ENCODE results near the gene ARFRP1.
A peak's percentile ranks its signal among the peaks of the same experiment; 100 is the strongest.

Gene ARFRP1

DNA sequence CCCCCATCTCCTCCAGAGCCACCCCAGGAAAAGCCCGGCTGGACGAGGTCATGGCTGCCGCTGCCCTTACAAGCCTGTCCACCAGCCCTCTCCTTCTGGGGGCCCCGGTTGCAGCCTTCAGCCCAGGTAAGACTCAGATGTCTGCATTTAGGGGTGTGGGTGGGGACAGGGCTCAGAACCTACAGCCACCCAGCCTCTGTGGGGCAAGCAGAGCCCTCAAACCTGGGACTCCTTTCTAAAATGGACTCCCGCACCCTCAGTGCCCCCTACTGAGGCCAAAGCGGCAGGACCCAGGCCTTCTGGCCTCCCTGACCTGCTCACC, 33.5 kb upstream of the ARFRP1 start:
- TF ChIP-seq JUND (IDR thresholded peaks at IDR 0.05; ENCODE audit: low read depth) = no peak
- no peak for DNase-seq (ENCODE audit: low read depth in 1 of 2, low spot score in 1 of 2)
- in situ Hi-C loops (cut with HindIII; ENCODE audit: low pct_unique_long_range_greater_than_20kb, low sequenced_read_pairs) = no loop called here

DNA sequence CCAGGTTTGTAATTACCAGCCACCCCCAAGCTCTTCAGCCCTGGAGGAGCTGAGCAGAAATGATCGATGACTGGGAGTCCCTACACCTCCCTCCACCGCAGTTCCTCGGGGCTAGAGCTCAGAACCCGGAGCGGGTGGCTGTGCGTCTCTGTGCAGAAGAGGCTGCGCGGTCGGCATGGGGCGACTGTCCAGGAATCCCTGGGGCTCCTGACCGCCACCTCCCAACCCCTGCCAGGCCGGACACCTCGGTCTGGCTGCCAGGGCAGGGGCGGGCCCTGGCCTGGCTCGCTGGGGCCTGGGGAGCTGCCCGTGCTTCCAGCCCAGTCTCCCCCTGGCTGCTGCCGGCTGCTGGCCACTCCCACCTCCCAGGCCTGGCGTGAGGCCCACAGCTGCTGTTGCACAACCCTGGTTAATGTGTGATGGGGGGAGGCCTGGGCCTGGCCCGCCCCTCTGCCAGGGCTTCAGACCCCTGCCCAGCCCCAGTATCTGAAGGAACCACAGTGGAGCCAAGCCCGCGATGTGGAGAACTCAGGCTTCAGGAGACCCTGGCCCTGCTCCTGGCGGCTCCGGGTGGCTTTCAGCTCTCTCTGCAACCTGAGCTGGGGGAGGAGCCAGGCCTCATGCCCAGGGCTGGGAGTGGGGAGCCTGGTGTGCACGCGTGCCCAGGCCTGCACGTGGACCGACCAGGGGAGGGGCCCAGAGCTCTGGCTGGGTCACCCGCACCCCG, 33.0 kb upstream of the ARFRP1 start:
- DNase-seq (ENCODE audit: low read depth in 1 of 2, low spot score in 1 of 2) = peak; percentile 96 to 99
- in situ Hi-C loops (cut with HindIII; ENCODE audit: low pct_unique_long_range_greater_than_20kb, low sequenced_read_pairs) = no loop called here
- no peak for TF ChIP-seq JUND (IDR thresholded peaks at IDR 0.05; ENCODE audit: low read depth)

DNA sequence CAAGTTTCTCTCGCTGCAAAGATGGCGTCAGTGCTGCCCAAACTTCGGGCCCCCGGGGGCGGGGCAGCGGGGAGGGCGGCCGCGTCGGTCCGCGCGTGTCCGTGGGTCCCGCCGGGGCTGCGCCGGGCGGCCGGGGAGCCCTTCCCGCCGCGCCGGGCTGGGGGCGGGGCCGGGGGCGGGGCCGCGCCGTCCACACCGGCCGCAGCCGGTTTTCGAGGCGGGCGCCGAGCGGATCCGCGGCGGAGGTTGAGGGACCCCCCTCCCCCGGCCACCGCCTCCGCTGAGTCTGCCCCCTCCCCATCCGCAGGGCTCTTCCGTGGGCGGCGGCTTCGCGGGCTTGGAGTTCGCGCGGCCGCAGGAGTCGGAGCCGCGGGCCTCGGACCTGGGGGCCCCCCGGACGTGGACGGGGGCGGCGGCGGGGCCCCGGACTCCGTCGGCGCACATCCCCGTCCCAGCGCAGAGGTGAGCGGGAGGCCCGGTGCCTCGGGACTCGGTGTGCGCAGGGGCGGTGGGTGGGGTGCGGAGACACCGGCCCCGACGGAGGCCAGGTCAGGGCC, 32.4 kb upstream of the ARFRP1 start:
- in situ Hi-C loops (cut with HindIII; ENCODE audit: low pct_unique_long_range_greater_than_20kb, low sequenced_read_pairs) = no loop called here
- DNase-seq (ENCODE audit: low read depth in 1 of 2, low spot score in 1 of 2) = peak; percentile 75 to 81
- no peak for TF ChIP-seq JUND (IDR thresholded peaks at IDR 0.05; ENCODE audit: low read depth)

DNA sequence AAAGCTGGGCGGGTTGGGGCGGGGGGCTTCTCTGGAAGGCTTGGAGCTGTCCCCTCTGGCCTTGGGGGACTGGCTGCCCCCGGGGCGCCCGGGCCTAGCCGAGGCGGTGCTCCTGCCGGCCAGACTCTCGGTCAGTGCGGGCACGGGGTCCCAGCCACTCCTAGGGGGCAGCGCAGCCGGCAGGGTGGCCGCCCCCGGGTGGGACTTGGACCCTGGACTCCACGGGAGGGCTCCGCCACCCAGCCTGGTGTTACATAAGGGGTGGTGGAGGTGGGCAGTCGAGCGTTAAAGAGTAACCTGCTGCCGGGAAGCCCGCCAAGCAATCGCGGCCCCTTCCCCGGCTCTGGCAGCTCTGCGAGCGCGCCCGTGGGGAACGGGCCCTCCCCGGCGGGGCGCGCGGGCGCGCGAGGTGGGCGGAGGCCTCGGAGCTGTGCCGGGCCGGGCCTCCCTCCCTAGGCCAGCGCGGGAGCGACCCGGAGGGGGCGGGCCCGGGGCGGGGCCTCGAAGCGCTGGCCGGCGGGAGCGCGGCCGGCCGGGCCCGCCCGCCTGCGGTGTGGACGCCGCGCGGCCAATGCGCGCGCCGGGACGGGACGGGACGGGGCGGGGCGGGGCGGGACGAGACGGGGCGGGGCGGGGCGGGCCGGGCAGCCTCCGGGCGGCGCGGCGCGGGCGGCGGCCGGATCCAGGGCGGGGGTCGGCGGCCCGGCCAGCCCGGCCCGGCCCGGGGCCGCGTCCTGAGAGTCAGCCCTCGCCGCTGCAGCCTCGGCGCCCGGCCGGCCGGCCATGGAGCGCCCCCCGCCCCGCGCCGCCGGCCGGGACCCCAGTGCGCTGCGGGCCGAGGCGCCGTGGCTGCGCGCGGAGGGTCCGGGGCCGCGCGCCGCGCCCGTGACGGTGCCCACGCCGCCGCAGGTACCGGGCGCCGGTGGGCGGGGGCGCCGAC, 31.6 kb upstream of the ARFRP1 start, which contains the start of gene SLC2A4RG:
Gene SLC2A4RG, plus strand, starts transcription at position 647 of the 940 bp plus-strand sequence. Its CDS starts 137 bp downstream, at position 784.
- no peak for TF ChIP-seq JUND (IDR thresholded peaks at IDR 0.05; ENCODE audit: low read depth)
- peak; percentile 93 to 99 for DNase-seq (ENCODE audit: low read depth in 1 of 2, low spot score in 1 of 2)
- in situ Hi-C loops (cut with HindIII; ENCODE audit: low pct_unique_long_range_greater_than_20kb, low sequenced_read_pairs) = no loop called here

DNA sequence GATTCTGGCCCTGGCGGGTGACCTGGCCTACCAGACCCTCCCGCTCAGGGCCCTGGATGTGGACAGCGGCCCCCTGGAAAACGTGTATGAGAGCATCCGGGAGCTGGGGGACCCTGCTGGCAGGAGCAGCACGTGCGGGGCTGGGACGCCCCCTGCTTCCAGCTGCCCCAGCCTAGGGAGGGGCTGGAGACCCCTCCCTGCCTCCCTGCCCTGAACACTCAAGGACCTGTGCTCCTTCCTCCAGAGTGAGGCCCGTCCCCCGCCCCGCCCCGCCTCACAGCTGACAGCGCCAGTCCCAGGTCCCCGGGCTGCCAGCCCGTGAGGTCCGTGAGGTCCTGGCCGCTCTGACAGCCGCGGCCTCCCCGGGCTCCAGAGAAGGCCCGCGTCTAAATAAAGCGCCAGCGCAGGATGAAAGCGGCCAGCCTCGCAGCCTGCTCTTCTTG, 30.9 kb upstream of the ARFRP1 start:
- in situ Hi-C loops (cut with HindIII; ENCODE audit: low pct_unique_long_range_greater_than_20kb, low sequenced_read_pairs) = no loop called here
- no peak for TF ChIP-seq JUND (IDR thresholded peaks at IDR 0.05; ENCODE audit: low read depth)
- no peak for DNase-seq (ENCODE audit: low read depth in 1 of 2, low spot score in 1 of 2)

DNA sequence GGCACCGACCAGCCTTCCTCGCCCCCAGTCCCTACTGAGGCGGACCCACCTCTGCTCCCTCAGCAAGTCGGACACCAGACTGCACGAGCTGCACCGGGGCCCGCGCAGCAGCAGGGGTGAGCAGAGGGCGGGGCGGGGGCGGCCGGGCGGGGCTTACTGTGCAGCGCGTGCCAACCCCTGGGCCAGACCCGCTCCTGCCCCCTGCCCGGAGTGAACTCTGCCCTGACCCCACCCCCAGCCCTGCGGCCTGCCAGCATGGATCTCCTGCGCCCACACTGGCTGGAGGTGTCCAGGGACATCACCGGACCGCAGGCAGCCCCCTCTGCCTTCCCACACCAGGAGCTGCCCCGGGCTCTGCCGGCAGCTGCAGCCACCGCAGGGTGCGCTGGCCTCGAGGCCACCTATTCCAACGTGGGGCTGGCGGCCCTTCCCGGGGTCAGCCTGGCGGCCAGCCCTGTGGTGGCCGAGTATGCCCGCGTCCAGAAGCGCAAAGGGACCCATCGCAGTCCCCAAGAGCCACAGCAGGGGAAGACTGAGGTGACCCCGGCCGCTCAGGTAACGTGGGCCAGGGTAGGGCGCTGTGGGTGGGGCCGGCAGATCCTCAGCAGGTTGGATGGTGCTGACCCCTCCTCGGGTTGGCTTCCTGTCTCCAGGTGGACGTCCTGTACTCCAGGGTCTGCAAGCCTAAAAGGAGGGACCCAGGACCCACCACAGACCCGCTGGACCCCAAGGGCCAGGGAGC, 30.3 kb upstream of the ARFRP1 start:
- DNase-seq (ENCODE audit: low read depth in 1 of 2, low spot score in 1 of 2) = peak in 1 of 2 experiments; percentile 10
- TF ChIP-seq JUND (IDR thresholded peaks at IDR 0.05; ENCODE audit: low read depth) = no peak
- in situ Hi-C loops (cut with HindIII; ENCODE audit: low pct_unique_long_range_greater_than_20kb, low sequenced_read_pairs) = no loop called here

DNA sequence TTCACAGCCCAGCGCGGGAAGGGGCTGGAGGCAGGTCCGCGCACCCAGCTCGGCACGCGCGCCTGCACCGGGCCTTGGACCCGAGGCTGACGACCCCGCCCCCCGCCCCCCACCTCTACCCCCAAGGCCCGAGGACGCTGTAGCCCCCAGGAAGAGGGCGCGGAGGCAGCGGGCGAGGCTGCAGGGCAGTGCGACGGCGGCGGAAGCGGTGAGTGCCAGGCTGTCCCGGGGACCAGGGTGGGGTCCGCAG, 29.8 kb upstream of the ARFRP1 start:
- no peak for TF ChIP-seq JUND (IDR thresholded peaks at IDR 0.05; ENCODE audit: low read depth)
- in situ Hi-C loops (cut with HindIII; ENCODE audit: low pct_unique_long_range_greater_than_20kb, low sequenced_read_pairs) = no loop called here
- DNase-seq (ENCODE audit: low read depth in 1 of 2, low spot score in 1 of 2) = no peak

DNA sequence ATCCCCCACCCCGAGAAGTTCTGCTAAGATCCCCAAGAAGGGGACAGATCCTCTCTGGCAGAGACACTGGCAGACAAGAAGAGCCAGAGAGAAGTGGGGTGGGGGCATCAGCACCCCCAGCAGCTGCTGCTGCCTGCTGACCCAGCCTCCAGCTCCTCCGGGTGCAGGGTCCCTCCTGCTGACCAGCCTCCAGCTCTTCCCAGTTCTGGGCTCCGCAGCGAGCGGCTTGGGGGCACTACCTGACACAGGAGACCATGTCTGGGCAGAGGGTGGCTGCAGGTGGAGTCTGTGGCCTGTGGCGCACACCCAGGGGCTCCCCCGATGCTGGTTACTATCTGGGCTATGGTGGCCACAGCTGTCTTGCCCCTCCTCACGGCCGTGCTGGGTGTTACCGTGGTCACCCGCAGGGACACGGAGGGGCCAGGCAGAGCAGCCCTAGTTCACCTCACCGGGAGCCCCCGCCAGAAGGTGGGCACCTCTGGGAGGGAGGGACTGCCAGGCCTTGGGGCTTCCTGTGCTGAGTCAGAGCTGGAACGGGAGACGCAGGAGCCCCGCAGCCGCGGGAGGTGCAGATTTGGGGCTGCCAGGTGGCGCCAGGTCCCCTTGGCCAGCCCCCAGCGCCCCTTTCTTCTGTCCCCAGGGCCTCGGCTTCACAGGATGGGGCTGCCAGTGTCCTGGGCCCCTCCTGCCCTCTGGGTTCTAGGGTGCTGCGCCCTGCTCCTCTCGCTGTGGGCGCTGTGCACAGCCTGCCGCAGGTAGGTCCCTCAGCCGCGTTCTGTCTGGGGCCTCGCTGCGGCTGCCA, 29.3 kb upstream of the ARFRP1 start:
- in situ Hi-C loops (cut with HindIII; ENCODE audit: low pct_unique_long_range_greater_than_20kb, low sequenced_read_pairs) = no loop called here
- no peak for TF ChIP-seq JUND (IDR thresholded peaks at IDR 0.05; ENCODE audit: low read depth)
- DNase-seq (ENCODE audit: low read depth in 1 of 2, low spot score in 1 of 2) = peak in 1 of 2 experiments; percentile 23

DNA sequence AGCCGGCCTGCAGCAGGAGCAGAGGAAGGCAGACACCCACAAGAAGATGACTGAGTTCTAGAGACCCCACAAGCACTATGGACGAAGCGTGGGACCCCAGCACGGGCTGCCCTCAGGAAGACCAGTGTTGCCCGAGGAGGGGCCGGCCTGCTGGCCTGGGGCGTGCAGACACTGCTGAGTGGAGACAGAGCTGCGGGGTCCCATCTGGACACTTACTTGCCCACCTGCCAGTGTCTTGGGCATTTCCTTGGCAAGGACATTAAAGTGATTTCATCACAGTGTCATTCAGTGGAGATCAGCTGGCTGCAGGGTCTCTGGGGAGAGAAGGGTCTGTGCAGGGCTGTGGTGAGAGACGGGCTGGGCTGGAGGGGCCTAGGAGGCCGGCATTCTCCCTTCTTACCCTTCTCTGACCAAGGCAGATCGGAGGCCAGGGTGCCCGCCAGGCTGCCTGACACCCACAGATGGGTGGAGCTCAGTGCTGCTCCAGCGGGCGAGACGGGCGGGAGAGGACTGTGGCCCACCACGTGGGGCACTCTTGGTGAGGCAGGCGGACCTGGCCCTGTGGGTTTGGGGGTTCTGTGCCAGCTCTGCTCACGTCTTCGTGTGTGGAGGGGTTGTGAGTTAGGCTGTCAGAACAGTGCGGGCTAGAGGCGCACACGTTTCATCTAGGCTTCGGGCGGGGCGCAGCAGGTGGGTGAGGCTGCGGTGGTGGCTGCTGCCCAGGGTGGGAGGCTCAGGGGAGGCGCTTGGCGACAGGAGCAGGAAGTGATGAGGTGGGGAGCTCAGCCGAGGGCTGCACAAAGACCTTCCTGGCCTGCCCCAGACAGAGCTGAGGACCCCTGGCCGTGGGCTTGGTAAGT, 28.3 kb upstream of the ARFRP1 start, which contains the start of gene LIME1:
Gene LIME1, plus strand, starts transcription at position 806 of the 860 bp plus-strand sequence. CDS start 886 bp downstream, outside the sequence.
- DNase-seq (ENCODE audit: low read depth in 1 of 2, low spot score in 1 of 2) = peak in 1 of 2 experiments; percentile 27
- in situ Hi-C loops (cut with HindIII; ENCODE audit: low pct_unique_long_range_greater_than_20kb, low sequenced_read_pairs) = no loop called here
- TF ChIP-seq JUND (IDR thresholded peaks at IDR 0.05; ENCODE audit: low read depth) = no peak

DNA sequence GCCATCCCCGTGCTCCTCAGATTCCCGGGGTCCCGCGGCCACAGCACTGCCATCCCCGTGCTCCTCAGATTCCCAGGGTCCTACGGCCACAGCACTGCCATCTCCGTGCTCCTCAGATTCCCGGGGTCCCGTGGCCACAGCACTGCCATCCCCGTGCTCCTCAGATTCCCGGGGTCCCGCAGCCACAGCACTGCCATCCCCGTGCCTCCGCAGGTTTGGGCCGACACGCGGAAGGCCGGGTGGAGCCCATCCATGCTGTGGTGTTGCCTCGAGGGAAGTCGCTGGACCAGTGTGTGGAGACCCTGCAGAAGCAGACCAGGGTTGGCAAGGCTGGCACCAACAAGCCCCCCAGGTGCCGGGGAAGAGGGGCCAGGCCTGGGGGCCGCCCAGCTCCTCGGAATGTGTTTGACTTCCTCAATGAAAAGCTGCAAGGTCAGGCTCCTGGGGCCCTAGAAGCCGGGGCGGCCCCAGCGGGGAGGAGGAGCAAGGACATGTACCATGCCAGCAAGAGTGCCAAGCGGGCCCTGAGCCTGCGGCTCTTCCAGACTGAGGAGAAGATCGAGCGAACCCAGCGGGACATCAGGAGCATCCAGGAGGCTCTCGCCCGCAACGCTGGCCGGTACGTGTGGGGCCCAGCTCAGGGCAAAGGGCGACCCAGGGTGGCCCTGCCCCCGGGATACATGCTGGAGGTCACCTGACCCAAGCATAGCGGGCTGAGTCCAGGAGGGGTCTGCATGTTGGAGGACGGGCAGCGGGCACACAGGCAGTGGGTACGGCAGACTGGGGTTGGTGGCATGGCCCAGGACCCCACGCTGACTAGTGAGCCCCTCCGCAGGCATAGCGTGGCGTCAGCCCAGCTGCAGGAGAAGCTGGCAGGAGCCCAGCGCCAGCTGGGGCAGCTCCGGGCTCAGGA, 27.4 kb upstream of the ARFRP1 start:
- DNase-seq (ENCODE audit: low read depth in 1 of 2, low spot score in 1 of 2) = no peak
- in situ Hi-C loops (cut with HindIII; ENCODE audit: low pct_unique_long_range_greater_than_20kb, low sequenced_read_pairs) = no loop called here
- no peak for TF ChIP-seq JUND (IDR thresholded peaks at IDR 0.05; ENCODE audit: low read depth)

All from T47D (cell line).